Immature natural killer cell (primary cell): ENCODE data around the gene TXNRD2. TPM values are rescaled to one million over a fixed set of nuclear protein-coding genes. Genes with fewer than 3 reads are reported as not detected.
A peak's percentile ranks its signal among the peaks of the same experiment; 100 is the strongest.

Experiments used
- DNase-seq, 3 donors: peaks; one replicate each; pipeline ENCODE4 v3.0.0; 2022; ENCODE audit warnings: mixed read lengths in 1 of 3
- H3K27ac Mint-ChIP-seq, 6 donors: one replicate each; pipeline ENCODE4 v1.8.0; 2020; ENCODE audit warnings: mixed read lengths in 6 of 6, mild to moderate bottlenecking in 5 of 6, inconsistent platforms in 4 of 6, moderate library complexity in 3 of 6
- H3K27me3 Mint-ChIP-seq, 3 donors: one replicate each; pipeline ENCODE4 v1.8.0; 2020 to 2021; ENCODE audit warnings: low read depth in 3 of 3, mild to moderate bottlenecking in 3 of 3, mixed read lengths in 3 of 3, moderate library complexity in 3 of 3, inconsistent platforms in 1 of 3
- H3K36me3 Mint-ChIP-seq, 3 donors: one replicate each; pipeline ENCODE4 v1.8.0; 2020; ENCODE audit warnings: mixed read lengths in 3 of 3, inconsistent platforms in 2 of 3, mild to moderate bottlenecking in 2 of 3
- H3K4me1 Mint-ChIP-seq, 2 donors: one replicate each; pipeline ENCODE4 v1.8.0; 2020; ENCODE audit warnings: inconsistent platforms in 2 of 2, mild to moderate bottlenecking in 2 of 2, mixed read lengths in 2 of 2, moderate library complexity in 1 of 2
- H3K4me3 Mint-ChIP-seq, 5 donors: one replicate each; pipeline ENCODE4 v1.8.0; 2020; ENCODE audit warnings: mild to moderate bottlenecking in 5 of 5, mixed read lengths in 5 of 5, inconsistent platforms in 3 of 5, moderate library complexity in 3 of 5
- H3K9me3 Mint-ChIP-seq, 6 donors: one replicate each; pipeline ENCODE4 v1.8.0; 2020; ENCODE audit warnings: mild to moderate bottlenecking in 6 of 6, mixed read lengths in 6 of 6, inconsistent platforms in 4 of 6, moderate library complexity in 3 of 6
- polyA plus RNA-seq, 3 donors: library from polyadenylated mRNA; unstranded; fragments of 300-500 nt; fragmentation: Illumina TruSeq; gene quantifications; one replicate each; pipeline ENCODE4 v1.2.3, GENCODE V29; 2021

TXNRD2 gene
- polyA plus RNA-seq, 3 donors from 2014 or later: 11.0 to 17.1 (median 15.5) TPM

GRCh38 chr22:19967850-19968449, 26.3 kb upstream of the TXNRD2 start:
- no peaks in the 10 kb centered on the region for H3K9me3 Mint-ChIP-seq
- H3K27me3 Mint-ChIP-seq: peaks cover 0 to 17% (median 4%) of the 10 kb centered on the region in 3 donors
- H3K36me3 Mint-ChIP-seq: peaks cover 0 to 9% (median 8%) of the 10 kb centered on the region in 3 donors
- peaks cover 46 to 48% of the 10 kb centered on the region in 2 donors for H3K4me1 Mint-ChIP-seq
- DNase-seq: no peak
- H3K27ac Mint-ChIP-seq: peak overlapping the region in 3 of 6 donors; percentile 4 to 87 (median 79)
- no peak overlapping the region for H3K4me3 Mint-ChIP-seq

DNA sequence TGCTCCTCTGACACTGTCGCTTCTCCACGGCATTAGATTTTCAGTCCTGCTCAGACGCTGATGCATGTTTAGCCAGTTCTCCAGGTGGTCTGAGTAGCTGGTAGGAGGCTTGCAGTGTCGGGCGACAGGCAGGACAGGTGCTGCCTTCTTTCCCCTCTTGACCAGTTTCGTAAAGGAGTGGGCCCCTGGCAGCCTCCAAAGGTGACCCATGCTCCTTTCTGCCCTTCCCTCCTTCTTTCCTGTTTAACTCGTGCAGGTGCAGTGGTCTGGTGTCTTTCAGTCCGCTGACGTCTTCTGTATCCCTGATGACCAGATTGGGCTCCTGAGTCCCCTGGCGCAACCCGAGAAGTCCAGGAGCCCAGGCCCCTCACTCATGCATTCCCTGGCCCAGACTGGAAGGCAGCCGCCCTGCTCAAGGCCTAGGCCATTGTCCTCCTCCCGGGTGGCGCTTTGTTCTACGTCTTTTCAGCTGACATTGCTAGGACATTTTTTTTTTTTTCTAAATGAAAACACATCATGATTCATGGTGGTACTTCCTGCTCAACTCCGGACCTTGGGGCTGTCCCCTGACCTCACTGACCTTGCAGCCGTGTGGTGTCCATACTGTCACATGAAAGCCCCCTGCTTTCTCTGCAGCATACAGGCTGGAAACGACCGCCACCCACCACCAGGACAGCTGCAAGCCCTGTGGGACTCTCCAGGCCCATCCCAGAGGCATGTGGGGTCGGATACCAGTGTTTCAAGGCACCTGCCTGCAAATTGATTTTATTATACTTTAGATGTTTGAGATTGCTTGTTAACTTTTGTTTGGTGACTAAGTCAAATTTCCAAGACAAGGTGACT, 25.5 kb upstream of the TXNRD2 start:
- H3K9me3 Mint-ChIP-seq: no peaks in the 10 kb centered on the region
- H3K27me3 Mint-ChIP-seq: peaks cover 0 to 17% (median 4%) of the 10 kb centered on the region in 3 donors
- H3K27ac Mint-ChIP-seq: peak overlapping the region in 5 of 6 donors; percentile 62 to 87 (median 79)
- no peak for DNase-seq
- H3K36me3 Mint-ChIP-seq: peaks cover 0 to 9% (median 7%) of the 10 kb centered on the region in 3 donors
- H3K4me3 Mint-ChIP-seq: peak overlapping the region in 2 of 5 donors; percentile 18 to 38
- peaks cover 43% of the 10 kb centered on the region in 2 donors for H3K4me1 Mint-ChIP-seq

DNA sequence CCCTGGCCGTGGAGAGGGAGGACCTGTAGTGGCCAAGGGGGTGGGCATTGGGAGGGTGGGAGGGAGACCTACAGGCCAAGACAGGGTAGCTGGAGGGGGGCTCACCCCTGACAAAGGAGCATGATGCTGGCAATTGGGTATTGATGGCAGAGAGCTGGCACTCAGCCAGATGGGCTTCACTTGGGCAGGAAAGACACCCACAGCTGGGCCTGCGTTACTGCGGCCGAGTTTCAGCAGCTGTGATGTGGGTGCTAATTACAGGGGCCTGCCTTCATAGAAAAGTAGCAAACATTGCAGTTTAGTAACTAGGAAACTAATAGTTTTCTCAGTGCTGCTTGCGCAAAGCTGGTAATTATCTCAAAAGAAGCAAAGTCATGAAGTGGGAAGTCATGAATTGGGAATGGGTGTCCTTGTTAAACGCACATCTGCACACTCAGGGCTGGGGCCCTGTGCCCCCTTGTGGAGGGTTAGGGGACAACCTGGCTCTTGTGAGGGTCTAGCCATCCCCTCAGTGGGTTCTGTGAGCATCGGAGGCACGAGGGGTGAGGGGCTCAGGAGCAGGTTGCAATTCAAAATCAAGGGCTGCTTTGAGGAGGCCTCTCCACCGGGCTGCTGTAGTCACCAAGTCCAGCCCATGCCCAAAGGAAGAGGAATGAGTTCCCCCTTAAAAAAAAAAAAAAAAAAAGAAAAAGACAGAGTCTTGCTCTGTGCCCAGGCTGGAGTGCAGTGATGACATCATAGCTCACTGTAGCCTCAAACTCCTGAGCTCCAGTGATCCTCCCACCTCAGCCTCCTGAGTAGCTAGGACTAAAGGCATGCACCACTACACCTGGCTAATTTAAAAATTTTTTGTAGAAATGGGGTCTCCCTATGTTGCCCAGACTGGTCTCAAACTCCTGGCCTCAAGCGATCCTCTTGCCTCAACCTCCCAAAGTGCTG, 24.4 kb upstream of the TXNRD2 start:
- Mint-ChIP-seq H3K27me3 (peaks cover 0 to 9% (median 4%) of the 10 kb centered on the region in 3 donors), H3K4me3 (peak overlapping the region; percentile 7 to 75 (median 42)), H3K4me1 (peaks cover 32% of the 10 kb centered on the region in 2 donors), H3K9me3 (no peaks in the 10 kb centered on the region), H3K27ac (peak overlapping the region; percentile 79 to 94 (median 88)), H3K36me3 (peaks cover 0 to 5% (median 4%) of the 10 kb centered on the region in 3 donors)
- DNase-seq: peak; percentile 66 to 74 (median 73)

DNA sequence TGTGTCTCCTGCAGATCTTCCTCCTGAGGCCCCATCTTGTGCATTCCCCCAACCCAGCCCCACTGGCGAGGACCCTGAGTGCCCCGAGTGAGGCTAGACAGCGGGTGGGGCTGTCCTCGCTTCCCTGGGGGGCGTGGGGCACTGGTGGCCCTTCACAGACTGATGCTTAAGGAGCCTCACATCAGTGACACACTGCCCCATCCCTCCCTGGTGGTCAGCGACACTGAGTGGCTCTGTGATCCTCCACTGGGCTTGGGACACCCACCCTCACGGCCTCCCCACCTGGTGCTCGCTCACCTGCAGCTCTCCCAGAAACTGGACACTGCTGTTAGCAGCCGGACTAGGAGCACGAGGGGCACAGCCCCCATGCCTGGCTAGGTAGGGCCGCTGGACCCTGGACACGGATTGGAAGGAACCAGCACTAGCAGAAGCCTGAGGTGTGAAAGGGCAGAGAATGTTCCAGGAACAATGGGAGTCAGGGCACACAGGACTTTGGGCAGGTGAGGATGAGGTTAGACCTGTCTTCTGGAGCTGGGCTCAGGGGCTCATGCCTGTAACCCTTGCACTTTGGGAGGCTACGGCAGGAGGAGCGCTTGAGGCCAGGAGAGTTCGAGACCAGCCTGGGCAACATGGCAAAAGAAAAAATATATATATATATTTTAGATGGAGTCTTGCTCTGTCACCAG, 23.2 kb upstream of the TXNRD2 start:
- Mint-ChIP-seq H3K27ac (peak overlapping the region in 3 of 6 donors; percentile 40 to 94 (median 87)), H3K4me3 (no peak overlapping the region), H3K27me3 (peaks cover 0 to 6% (median 4%) of the 10 kb centered on the region in 3 donors), H3K36me3 (peaks cover 0 to 5% (median 4%) of the 10 kb centered on the region in 3 donors), H3K9me3 (no peaks in the 10 kb centered on the region), H3K4me1 (peaks cover 24 to 27% of the 10 kb centered on the region in 2 donors)
- no peak for DNase-seq

- DNase-seq: no peak
- Mint-ChIP-seq H3K27ac (peak overlapping the region in 1 of 6 donors; percentile 36), H3K36me3 (peaks cover 0 to 5% (median 4%) of the 10 kb centered on the region in 3 donors), H3K4me1 (peaks cover 24 to 29% of the 10 kb centered on the region in 2 donors), H3K27me3 (peaks cover 0 to 6% (median 4%) of the 10 kb centered on the region in 3 donors), H3K9me3 (no peaks in the 10 kb centered on the region), H3K4me3 (no peak overlapping the region)
Observed at GRCh38 chr22:19963863-19964642, 22.4 kb upstream of the TXNRD2 start.

- DNase-seq: no peak
- no peak overlapping the region for H3K27ac Mint-ChIP-seq
- H3K27me3 Mint-ChIP-seq: peaks cover 0 to 6% (median 4%) of the 10 kb centered on the region in 3 donors
- H3K4me1 Mint-ChIP-seq: peaks cover 24 to 29% of the 10 kb centered on the region in 2 donors
- peaks cover 0 to 5% (median 4%) of the 10 kb centered on the region in 3 donors for H3K36me3 Mint-ChIP-seq
- no peak overlapping the region for H3K4me3 Mint-ChIP-seq
- H3K9me3 Mint-ChIP-seq: no peaks in the 10 kb centered on the region
Observed at GRCh38 chr22:19962909-19963806, 21.5 kb upstream of the TXNRD2 start.

DNA sequence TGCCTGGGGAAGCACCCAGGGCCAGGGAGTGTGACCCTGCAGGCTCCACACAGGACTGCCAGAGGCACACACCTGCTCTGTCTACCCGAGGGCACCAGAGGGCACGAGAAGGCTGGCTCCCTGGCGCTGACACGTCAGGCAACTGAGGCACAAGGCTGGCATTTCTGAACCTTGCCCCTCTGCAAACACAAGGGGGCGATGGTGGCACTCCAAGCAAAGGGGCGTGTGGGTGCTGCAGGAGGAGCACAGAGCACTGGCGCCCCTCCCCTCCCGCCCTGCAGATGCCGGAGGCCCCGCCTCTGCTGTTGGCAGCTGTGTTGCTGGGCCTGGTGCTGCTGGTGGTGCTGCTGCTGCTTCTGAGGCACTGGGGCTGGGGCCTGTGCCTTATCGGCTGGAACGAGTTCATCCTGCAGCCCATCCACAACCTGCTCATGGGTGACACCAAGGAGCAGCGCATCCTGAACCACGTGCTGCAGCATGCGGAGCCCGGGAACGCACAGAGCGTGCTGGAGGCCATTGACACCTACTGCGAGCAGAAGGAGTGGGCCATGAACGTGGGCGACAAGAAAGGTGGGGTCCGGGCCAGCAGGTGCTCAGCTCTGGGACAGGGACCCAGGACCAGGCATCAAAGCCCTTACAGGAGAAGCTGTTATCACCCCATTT, 20.8 kb upstream of the TXNRD2 start:
- DNase-seq: peak in 2 of 3 donors; percentile 19 to 47
- H3K9me3 Mint-ChIP-seq: no peaks in the 10 kb centered on the region
- H3K27ac Mint-ChIP-seq: peak overlapping the region in 1 of 6 donors; percentile 28
- no peak overlapping the region for H3K4me3 Mint-ChIP-seq
- H3K27me3 Mint-ChIP-seq: peaks cover 0 to 6% (median 4%) of the 10 kb centered on the region in 3 donors
- peaks cover 20 to 30% of the 10 kb centered on the region in 2 donors for H3K4me1 Mint-ChIP-seq
- peaks cover 0 to 5% (median 4%) of the 10 kb centered on the region in 3 donors for H3K36me3 Mint-ChIP-seq

GRCh38 chr22:19961868-19962245, 20.2 kb upstream of the TXNRD2 start:
- Mint-ChIP-seq H3K27ac (no peak overlapping the region), H3K9me3 (no peaks in the 10 kb centered on the region), H3K36me3 (peaks cover 0 to 4% (median under 1%) of the 10 kb centered on the region in 3 donors), H3K4me3 (no peak overlapping the region), H3K4me1 (peaks cover 14 to 29% of the 10 kb centered on the region in 2 donors), H3K27me3 (peaks cover 0 to 4% (median under 1%) of the 10 kb centered on the region in 3 donors)
- no peak for DNase-seq

GRCh38 chr22:19961201-19961580, 19.6 kb upstream of the TXNRD2 start:
- H3K27ac Mint-ChIP-seq: no peak overlapping the region
- H3K36me3 Mint-ChIP-seq: peaks cover 0 to 4% (median 0%) of the 10 kb centered on the region in 3 donors
- H3K4me1 Mint-ChIP-seq: peaks cover 11 to 25% of the 10 kb centered on the region in 2 donors
- H3K9me3 Mint-ChIP-seq: no peaks in the 10 kb centered on the region
- no peak overlapping the region for H3K4me3 Mint-ChIP-seq
- no peak for DNase-seq
- peaks cover 0 to 4% (median 0%) of the 10 kb centered on the region in 3 donors for H3K27me3 Mint-ChIP-seq

DNA sequence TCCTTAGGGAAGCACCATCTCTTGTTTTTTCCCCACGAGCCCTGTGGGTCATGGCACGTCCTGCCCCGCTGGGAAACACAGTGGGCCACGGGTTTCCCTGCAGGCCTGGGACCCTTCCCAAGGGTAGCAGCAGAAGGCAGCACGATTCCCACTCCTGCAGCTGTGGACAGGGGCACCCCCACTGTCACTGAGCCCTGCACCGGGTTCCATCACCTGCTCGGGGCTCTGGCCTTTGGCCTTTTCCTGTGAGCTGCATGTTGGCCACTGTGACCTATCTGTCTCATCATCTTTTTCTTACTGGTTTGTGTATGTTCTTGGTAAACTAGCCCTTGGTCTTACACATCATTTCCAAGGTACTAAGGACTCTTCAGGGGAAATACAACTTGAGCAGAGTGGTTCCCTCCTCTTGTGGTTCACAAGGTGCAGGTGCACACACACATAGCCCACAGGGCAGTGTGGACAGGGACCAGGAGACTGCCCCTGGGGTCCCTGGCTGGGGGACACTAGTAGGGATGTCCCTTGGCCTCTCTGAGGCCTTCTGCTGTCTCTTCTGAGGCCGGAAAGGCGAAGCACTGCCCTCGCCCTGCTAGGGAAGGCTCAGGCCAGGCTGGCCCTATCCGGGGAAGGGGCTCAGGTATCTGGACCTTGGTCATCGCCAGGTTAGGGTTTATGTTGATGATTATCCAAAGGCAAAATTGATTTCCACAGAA, 19.0 kb upstream of the TXNRD2 start:
- Mint-ChIP-seq H3K27ac (no peak overlapping the region), H3K4me1 (peaks cover 10 to 22% of the 10 kb centered on the region in 2 donors), H3K27me3 (peaks cover 0 to 5% (median 0%) of the 10 kb centered on the region in 3 donors), H3K9me3 (no peaks in the 10 kb centered on the region), H3K36me3 (no peaks in the 10 kb centered on the region), H3K4me3 (no peak overlapping the region)
- no peak for DNase-seq
